ENCODE results near the gene HBB.
"Not testable (repeated sequence)": the region's sequence is repeated elsewhere in the genome, so short reads cannot be mapped to it uniquely, and the experiment has no call there.

The HBB gene

DNA sequence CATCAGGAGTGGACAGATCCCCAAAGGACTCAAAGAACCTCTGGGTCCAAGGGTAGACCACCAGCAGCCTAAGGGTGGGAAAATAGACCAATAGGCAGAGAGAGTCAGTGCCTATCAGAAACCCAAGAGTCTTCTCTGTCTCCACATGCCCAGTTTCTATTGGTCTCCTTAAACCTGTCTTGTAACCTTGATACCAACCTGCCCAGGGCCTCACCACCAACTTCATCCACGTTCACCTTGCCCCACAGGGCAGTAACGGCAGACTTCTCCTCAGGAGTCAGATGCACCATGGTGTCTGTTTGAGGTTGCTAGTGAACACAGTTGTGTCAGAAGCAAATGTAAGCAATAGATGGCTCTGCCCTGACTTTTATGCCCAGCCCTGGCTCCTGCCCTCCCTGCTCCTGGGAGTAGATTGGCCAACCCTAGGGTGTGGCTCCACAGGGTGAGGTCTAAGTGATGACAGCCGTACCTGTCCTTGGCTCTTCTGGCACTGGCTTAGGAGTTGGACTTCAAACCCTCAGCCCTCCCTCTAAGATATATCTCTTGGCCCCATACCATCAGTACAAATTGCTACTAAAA lies at the start of gene HBB:
Gene HBB (minus strand): TSS at position 340 of the 579 bp plus-strand sequence. CDS start 50 bp downstream, at position 290.
- DNase-seq: no peak

DNA sequence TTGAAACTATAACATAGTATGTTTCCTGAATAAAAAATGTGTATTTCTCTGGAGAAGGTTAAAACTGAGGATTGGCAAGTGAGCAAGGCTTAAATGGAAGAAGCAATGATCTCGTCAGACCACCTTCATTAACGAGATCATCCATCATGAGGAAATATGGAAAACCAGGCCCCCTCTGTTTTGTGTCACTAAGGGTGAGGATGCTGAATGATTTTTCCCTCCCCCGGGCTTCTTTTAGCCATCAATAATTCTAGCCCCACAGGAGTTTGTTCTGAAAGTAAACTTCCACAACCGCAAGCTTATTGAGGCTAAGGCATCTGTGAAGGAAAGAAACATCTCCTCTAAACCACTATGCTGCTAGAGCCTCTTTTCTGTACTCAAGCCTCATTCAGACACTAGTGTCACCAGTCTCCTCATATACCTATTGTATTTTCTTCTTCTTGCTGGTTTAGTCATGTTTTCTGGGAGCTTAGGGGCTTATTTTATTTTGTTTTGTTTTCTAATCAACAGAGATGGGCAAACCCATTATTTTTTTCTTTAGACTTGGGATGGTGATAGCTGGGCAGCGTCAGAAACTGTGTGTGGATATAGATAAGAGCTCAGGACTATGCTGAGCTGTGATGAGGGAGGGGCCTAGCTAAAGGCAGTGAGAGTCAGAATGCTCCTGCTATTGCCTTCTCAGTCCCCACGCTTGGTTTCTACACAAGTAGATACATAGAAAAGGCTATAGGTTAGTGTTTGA lies 48.7 kb upstream of the HBB start:
- no peak for DNase-seq

DNA sequence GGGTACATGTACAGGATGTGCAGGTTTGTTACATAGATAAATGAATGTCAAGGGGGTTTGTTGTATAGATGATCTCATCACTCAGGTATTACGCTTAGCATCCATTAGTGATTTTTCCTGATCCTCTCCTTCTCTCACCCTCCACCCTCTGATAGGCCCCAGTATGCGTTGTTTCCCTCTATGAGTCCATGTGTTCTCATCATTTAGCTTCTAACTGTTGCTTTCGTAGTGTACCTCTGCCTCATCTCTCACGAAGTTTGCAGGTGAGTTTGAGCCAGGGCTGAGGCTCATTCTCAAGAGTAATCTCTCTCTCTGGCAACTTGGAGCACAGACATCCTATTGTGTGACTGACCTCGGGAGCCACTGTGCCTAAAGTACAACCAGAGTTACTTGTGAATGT lies 47.5 kb upstream of the HBB start:
- DNase-seq: no peak

DNA sequence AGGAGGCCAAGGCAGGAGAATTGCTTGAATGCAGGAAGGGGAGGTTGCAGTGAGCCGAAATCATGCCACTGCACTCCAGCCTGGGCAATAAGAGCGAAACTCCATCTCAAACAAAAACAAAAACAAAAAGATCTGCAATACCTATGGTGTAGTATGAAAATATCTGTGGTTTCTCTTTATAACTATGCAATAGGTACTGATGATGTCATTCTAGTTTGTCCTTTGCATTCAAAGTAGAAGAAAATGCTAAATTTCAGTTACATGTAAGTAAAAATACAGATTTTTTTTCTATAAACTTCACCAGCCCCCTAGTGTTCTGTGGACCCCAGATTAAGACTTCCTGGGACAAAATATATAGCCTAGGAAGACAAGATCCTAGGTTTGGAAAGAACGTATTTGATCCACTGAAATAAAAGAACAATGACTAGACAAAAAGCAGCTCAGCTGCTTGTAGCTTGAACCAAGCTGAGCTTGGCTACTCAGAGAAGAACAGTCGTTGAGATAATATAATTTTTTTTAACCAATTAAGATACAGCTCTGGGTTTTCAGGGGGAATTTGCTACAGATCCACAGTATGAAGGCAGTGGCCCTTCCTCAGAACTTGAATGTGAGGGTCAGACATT lies 45.6 kb upstream of the HBB start:
- DNase-seq: no peak

DNA sequence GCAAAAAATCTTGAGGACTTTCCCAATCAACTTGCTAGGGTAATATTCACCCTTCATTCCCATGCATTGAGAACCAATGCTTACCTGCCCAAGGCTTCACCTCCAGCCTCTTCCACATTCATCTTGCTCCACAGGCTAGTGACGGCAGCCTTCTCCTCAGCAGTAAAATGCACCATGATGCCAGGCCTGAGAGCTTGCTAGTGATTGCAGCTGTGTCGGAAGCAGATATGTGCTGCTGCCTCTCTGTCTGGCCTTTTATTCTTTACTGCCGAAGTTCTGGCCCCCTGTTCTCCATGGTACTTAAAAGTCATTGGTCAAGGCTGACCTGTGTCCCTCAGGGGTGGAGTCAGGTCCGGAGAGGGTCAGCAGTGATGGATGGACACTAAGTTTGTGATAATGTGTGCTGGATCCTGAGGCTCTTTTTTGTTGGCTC lies 42.9 kb upstream of the HBB start, which contains the start of gene HBE1:
Gene HBE1 (minus strand): TSS at position 231 of the 433 bp plus-strand sequence. CDS start 55 bp downstream, at position 176.
- no peak for DNase-seq

DNA sequence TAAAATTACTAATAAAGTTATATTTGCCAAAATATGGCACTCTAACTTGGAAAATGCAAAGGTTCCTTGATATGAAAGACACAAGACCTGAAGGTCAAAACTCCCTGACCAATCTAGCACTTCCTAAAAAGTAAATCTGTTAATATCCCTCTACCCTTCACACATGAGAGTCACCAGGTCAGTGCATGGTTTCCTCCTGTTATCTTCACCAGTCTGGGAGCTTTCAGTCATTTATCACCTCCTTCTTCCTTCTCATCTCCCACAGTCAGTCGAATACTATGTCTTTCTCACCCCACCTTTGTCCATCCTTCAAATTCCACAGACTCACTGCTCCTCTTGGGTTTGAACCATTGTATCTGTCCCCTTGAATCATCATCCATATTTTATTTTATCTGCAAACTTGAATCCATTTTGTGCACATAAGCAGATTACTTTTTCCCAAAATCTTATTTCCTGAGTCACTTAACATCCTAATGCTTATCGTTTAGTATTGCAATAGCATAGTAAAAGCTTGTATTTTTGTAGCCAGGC lies 40.2 kb upstream of the HBB start:
- DNase-seq: no peak

DNA sequence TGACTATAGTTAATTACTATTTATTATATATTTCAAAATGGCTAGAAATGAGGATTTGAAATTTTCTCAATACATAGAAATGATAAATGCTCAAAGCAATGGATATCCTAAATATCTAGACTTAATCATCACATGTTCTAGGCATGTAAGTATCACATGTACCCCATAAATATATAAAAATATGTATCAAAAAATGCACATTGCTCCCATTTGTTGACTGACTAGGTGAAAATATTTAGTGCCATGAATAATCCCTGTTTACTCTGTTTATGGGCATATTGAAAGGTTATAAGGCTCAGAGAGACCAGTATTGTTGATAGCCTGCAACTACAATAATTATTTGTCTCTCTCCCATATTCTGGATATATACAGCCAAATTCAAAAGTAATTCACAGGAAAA lies 39.7 kb upstream of the HBB start:
- no peak for DNase-seq

DNA sequence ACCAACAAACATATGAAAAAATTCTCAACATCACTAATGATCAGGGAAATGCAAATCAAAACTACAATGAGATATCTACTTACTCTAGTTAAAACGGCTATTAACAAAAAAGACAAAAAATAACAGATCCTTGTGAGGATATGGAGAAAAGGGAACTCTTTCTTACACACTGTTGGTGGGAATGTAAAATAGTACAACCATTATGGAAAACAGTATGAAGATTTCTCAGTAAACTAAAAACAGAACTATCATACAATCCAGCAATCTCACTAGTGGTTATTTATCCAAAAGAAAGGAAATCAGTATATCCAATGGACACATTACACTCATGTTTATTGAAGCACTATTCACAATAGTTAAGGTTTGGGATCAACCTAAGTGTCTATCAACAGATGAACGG lies 39.0 kb upstream of the HBB start:
- DNase-seq: no peak

DNA sequence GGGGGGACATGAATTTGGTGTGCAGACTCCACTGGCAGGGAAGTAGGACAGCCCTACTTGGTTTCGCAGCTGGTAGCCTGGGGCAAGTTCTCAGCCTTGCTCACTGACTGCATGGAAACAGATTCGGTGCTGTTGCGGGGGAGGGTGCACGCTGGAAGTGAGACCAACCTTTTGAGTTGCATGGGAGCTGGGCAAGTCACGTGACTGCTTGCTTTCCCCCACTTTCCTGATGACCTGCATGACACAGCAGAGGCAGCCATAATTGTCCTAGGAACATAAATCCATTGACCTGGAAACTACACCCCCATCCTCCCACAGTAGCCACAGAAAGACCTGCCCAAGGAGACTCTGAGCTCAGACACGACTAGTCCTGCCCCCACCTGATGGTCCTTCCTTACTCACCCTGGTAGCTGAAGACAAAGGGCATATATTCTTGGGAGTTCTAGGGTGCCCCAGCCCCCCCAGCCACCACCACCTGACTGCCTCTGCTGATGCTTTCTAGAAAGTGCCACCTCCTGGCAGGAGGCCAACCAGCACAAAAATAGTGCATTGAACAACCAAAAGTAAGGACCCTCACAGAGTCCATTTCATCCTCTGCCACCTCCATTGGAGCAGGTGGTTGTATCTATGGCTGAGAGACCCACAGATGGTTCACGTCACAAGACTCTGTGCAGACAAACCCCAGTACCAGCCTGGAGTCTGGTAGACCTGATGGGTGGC lies 31.8 kb upstream of the HBB start:
- DNase-seq: no peak

DNA sequence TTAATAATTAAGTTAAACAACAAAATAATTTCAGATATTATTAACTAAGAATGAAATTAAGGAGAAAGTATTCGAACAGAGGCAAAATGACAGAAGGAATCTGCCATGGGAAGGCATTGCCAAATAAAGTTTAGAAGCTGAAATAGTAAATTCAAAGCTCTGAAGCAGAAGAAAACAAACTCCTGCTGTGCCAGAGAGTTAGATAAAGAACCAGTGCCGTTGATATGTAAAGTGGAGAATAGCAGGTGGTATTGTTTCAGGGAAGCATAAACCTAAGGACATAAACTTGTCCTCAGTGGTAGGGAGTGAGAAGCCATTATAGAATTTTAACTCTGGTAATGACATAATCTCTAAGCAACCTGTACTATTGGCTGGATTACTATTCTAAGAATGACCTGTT lies 30.4 kb upstream of the HBB start:
- no peak for DNase-seq

DNA sequence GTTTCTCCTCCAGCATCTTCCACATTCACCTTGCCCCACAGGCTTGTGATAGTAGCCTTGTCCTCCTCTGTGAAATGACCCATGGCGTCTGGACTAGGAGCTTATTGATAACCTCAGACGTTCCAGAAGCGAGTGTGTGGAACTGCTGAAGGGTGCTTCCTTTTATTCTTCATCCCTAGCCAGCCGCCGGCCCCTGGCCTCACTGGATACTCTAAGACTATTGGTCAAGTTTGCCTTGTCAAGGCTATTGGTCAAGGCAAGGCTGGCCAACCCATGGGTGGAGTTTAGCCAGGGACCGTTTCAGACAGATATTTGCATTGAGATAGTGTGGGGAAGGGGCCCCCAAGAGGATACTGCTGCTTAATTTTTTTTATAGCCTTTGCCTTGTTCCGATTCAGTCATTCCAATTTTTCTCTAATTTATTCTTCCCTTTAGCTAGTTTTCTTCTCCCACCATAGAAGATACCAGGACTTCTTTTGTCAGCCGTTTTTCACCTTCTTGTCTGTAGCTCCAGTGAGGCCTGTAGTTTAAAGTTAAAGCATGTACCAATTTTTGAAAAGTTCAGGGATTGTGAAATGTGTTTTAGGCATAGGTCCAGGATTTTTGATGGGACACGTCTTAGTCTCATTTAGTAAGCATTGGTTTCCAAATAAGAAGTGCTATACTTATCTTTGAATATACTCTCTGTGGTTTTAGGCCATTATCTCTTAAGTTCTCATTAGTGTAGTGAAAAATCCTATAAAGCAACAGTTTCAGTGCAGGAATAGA lies 28.0 kb upstream of the HBB start, which contains the start of gene HBG2:
Gene HBG2 (minus strand): TSS at position 136 of the 768 bp plus-strand sequence. CDS start 53 bp downstream, at position 83.
- DNase-seq: not testable (repeated sequence)

DNA sequence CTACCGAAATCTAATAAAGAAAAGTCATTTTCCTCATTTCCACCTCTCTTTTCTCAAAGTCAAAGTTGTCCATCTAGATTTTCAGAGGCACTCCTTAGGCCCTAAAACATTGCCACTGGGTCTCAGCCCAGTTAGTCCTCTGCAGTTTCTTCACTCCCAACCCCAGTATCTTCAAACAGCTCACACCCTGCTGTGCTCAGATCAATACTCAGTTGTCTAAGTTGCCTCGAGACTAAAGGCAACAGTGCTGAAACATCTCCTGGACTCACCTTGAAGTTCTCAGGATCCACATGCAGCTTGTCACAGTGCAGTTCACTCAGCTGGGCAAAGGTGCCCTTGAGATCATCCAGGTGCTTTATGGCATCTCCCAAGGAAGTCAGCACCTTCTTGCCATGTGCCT lies 27.2 kb upstream of the HBB start:
- not testable (repeated sequence) for DNase-seq

DNA sequence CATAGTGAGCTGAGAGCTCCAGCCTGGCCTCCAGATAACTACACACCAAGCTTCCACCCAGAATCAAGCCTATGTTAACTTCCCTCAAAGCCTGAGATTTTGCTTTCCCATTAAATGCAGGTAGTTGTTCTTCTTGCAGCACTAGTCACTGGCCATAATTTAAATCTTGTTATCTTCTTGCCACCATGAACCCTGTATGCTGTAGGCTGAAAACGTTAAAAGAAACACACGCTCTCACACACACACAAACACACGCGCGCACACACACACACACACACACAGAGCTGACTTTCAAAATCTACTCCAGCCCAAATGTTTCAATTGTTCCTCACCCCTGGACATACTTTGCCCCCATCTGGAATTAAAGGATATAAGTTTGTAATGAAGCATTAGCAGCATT lies 26.6 kb upstream of the HBB start:
- not testable (repeated sequence) for DNase-seq

DNA sequence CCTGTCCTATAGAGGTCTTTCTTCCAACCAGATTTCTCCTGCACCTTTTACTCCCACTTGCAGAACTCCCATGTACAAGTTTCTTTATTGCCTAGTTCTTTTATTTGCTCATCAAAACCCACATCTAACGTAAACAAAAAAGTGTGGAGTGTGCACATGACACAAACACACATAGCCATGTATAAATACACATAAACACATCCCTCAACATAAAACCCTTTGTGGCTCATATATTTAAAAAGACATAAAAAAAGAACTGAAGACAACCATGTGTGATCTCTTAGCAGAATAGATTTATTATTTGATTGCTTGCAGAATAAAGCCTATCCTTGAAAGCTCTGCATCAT lies 26.0 kb upstream of the HBB start:
- no peak for DNase-seq

DNA sequence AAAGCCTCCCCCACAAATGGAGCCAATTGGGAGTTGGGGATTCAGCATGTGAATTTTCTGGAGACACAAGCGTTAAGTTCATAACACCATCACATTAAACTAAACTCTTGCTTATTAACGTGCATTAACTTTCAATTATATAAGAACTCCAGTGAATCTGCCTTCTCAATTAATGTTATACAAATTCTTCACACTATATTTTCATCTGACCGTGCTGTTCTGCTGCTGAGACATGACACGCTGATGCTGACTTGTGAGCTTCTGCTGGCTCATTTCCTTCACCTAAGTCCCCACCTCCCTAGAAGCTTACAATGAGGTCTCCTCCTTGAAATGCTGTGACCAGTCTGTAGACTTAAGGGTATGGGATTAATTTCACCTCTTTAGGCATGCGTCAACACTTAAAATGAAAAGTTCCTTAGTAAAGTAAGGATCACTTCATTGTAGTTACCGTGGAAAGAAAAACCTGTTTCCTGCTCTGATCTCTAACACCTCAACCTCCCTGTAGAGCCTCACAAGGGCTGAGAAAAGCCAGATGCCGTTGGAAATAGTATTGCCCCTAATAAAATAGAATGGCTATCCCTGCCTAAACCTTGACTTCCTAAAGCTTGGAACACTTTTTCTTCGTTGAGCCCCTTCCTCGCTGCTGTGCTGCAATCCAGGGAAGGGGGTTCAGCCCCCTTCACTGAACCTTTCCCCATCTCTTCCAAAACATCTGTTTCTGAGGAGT lies 25.5 kb upstream of the HBB start:
- DNase-seq: no peak

DNA sequence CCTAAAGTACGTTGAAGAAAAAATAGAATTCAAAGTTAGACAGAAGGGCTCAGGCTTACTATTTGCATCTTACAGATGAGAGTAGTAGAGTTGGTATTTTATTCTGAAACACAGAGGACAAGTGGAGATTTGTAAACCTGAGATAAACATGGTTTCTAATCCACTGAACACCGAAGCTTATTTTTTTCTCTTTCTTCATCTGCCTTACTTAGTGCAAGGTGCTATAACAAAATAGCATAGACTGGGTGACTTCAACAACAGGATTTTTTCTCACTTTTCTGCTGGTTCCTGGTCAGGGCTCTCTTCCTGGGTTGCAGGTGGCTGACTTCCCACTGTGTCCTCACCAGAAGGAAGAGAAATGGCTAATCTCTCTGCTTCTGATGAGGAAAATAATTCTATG lies 24.9 kb upstream of the HBB start:
- DNase-seq: no peak

DNA sequence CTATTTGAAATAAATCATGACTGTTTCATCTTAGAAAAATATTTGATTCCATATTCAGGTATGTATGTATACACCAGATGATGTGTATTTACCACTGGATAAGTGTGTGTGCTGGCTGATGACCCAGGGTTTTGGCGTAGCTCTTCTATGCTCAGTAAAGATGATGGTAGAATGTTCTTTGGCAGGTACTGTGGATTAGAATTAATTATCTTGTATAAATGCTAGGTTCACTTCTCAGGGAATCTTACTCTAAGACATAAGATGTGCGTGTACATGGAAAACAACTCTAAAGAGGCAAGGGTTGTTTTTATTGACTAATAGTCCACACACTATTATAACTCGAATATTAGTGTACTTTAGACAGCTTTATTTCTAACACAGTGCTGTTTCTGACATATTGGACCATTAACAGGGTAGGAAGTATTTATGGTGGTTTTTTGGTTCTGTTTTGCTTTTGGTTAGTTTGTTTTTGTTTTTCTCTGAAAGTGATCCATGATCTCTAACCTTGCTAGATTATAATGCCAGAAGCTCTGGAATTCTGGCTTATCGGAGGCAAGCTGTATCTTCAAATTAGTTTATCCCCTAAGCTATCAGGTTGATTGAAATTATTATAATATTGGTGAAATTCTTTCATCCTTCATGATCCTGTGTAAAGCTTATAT lies 23.8 kb upstream of the HBB start:
- no peak for DNase-seq

DNA sequence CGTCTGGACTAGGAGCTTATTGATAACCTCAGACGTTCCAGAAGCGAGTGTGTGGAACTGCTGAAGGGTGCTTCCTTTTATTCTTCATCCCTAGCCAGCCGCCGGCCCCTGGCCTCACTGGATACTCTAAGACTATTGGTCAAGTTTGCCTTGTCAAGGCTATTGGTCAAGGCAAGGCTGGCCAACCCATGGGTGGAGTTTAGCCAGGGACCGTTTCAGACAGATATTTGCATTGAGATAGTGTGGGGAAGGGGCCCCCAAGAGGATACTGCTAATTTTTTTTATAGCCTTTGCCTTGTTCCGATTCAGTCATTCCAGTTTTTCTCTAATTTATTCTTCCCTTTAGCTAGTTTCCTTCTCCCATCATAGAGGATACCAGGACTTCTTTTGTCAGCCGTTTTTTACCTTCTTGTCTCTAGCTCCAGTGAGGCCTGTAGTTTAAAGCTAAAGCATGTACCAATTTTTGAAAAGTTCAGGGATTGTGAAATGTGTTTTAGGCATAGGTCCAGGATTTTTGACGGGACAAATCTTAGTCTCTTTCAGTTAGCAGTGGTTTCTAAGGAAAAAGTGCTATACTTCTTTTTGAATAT lies 23.0 kb upstream of the HBB start, which contains the start of gene HBG1:
Gene HBG1 (minus strand): TSS at position 51 of the 590 bp plus-strand sequence. CDS start 53 bp downstream, outside the sequence.
- DNase-seq: not testable (repeated sequence)

DNA sequence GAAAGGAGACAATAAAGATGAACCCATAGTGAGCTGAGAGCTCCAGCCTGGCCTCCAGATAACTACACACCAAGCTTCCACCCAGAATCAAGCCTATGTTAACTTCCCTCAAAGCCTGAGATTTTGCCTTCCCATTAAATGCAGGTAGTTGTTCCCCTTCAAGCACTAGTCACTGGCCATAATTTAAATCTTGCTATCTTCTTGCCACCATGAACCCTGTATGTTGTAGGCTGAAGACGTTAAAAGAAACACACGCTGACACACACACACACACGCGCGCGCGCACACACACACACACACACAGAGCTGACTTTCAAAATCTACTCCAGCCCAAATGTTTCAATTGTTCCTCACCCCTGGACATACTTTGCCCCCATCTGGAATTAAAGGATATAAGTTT lies 21.6 kb upstream of the HBB start:
- not testable (repeated sequence) for DNase-seq

DNA sequence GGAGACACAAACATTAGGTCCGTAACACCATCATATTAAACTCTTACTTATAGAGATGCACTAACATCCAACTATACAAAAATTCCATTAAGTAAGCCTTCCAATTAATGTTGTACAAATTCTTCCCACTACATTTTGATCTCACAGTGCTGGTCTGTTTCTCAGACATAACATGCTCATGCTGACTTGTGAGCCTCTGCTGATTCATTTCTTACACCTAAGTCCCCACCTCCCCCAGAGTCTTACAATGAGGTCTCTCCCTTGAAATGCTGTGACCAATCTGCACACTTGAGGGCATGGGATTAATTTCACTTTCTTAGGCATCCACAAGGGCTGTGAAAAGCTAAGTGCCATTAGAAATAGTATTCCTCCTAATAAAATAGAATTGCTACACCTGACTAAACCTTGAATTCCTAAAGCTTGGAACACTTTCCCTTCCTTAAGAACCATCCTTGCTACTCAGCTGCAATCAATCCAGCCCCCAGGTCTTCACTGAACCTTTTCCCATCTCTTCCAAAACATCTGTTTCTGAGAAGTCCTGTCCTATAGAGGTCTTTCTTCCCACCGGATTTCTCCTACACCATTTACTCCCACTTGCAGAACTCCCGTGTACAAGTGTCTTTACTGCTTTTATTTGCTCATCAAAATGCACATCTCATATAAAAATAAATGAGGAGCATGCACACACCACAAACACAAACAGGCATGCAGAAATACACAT lies 20.8 kb upstream of the HBB start:
- DNase-seq: no peak

Measured in stimulated activated CD4-positive, alpha-beta T cell treated with anti-CD3 and anti-CD28 coated beads, Interleukin-15, amount 100 ng/mL, for 24 hours (primary cell).